NCI-H187 (cell line): Measurements from ENCODE around the gene TACR2.

Source experiments
- DNase-seq, 2 experiments: peaks; one replicate each; lab custom pipeline; 2025; lab: John Stamatoyannopoulos, UW

Gene TACR2

DNA sequence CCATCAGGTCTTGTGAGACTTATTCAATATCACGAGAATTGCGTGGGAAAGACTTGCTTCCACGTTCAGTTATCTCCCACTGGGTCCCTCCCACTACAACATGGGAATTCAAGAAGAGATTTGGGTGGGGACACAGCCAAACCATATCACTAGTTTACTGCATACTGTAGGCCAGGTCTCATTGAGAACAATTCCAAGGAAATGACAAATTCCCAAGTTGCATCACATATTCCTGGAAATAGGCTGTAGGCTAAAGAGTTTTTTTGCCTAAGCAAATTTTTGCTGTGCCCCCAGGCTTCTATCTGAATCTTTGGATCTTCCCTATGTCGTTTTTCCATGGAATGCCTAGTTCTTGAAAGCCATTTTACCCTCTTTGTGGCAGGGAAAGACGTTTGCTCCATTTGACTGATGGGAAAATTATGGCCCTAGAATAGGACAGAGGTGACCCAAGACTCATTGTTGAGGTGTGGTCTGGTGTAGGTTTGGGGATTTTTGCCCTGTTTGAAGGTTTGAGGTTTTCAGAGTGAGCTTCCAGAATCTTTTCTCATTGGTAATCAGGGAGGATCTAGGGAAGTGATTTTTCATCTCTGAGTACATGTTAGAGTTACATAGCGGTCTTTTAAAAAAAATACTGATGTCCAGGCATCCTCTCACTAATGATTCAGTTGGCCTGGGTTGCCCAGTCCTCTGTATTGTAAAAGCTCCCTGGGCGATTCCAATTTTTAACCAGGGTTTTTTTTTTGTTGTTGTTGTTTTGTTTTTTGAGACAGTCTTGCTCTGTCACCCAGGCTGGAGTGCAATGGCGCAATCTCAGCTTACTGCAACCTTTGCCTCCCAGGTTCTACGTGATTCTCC lies 44.4 kb downstream of the TACR2 start:
- DNase-seq, result no peak

DNA sequence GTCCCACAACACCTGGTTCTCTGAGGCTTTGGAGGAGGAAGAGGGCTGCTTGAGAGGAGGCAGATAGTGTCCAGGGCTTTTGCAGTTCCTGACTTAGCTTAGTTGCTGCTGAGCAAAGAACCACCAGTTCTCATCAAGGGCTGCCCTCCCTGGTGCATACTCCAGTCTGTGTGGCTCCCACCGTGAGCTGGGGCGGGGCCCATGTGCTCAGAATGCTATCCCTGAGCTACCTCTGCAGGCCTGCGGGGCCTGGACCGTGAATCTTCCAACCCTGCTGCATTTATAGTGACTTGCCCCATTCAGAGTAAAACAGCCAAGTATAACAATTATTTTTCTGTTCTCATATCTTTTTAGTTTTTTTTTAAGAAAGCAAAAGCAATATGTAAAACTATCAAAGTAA lies 49.2 kb downstream of the TACR2 start:
- DNase-seq, result no peak

DNA sequence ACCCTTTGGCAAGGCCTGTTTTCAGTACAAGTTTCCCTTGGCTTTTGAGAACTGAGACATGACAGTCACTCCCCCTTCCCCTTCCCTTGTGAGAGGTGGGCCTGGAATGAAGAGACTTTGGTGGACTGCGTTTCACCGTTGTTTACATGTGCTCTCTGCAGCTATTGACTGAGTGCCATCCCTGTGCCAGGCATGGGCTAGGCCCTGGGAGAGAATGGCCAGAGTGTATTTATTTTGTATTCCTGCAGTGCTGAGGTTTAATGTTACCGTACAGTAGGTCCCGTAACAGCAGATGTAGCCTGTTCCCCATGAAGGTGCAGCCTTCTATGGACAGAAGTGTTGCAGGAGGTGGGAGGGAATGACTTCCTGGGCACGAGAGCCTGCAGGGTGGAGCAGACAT lies 50.0 kb downstream of the TACR2 start:
- DNase-seq, result no peak

- no peak for DNase-seq
Observed at GRCh38 chr10:69364232-69364940, 52.3 kb downstream of the TACR2 start.

DNA sequence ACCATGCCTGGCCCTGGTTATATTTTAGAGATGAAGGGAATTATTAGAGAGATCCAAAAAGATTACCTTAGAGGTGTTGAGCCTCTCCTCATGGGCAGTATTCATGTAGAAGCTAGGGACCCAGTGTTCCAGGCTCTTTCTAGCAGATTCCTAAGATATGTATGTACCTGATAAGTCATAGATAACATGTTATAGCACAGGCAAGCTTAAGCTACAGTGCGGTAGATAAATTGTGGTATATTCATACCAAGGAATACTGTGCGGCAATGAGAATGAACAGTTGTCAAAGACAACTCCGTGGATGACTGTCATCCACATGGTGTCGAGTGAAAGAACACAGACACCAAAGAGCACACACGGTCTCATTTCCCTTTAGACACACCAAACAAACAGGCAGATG lies 53.1 kb downstream of the TACR2 start:
- no peak for DNase-seq

DNA sequence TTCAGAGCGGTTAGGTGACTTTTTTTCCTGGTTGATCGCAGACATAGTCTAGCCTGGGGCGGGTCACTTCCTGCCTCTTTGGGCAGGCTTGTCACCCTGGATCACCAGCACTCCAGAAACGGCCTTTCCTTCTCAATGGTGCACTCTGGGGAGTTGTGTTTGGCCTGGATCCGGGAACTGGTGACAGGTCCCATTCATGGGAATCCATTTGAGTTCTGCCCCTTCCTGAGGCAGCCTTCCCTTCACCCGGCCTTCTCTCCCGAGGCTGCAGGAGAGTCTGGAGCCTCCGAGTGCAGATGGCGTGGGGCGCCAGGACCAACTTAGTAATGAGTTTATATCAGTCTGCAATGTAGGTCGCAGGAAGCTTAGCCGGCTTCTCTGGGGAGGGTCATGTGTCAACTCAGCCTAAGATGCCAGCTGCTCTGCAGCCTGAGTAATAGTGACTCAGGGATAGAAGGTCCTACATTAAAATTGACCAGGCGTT lies 54.2 kb downstream of the TACR2 start:
- DNase-seq, result no peak

- no peak for DNase-seq
Observed at GRCh38 chr10:69361303-69361614, 55.5 kb downstream of the TACR2 start.

DNA sequence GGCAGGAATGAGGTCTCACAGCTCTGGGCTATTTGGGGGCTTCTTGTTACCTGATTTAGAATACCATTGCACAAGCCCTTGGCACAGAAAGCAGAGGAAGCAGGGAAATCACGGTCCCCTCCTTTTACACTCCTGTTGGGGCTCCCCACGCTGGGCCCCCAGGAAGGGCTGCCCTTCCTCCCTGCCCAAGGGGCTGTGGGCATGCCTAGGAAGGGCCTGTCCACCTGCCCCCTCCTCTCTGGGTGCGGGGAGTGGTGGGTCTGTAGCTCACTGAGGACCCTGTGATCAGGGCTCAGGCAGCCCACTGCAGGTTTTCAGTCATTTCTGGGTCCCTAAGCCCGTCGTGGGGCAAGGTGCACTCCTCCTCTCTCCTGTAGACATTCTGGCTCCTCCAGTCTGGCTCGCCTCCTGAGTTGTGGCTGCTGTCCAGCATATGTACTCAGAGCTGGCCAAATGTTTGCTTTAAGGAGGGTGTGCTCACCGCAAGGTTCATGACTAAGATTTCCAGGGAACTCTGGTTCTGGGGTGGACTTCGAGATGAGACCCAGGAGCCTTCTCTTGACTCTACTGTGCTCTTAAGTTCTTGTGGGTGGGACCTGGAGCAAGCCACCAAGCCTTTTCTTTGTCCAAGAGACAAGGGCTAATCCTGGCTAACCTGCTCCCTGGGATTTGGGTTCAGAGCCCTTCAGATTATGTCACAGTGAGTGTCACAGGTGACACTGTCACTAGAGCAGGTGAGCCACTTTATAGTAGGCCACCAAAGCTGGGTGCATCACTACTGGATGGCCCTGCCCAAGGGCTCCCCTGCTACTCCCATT lies 56.0 kb downstream of the TACR2 start:
- no peak for DNase-seq

- DNase-seq, result no peak
Observed at GRCh38 chr10:69359594-69359993, 57.1 kb downstream of the TACR2 start.

DNA sequence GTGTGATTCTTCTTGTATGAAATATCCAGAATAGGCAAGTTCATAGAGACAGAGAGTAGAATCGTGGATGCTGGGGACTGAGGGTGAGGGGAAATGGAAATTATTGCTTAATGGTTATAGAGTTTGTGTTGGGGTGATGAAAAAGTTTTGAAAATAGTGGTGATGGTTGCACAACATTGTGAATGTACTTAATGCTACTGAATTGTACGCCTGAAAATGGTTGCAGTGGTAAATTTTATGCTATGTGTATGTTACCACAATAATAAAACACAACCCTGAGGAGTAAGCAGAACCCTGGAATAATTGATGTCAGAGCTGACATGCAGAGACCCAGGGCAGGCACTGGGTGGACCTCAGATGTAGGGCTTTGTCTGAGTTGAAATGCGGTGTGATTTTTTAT lies 57.6 kb downstream of the TACR2 start:
- no peak for DNase-seq

DNA sequence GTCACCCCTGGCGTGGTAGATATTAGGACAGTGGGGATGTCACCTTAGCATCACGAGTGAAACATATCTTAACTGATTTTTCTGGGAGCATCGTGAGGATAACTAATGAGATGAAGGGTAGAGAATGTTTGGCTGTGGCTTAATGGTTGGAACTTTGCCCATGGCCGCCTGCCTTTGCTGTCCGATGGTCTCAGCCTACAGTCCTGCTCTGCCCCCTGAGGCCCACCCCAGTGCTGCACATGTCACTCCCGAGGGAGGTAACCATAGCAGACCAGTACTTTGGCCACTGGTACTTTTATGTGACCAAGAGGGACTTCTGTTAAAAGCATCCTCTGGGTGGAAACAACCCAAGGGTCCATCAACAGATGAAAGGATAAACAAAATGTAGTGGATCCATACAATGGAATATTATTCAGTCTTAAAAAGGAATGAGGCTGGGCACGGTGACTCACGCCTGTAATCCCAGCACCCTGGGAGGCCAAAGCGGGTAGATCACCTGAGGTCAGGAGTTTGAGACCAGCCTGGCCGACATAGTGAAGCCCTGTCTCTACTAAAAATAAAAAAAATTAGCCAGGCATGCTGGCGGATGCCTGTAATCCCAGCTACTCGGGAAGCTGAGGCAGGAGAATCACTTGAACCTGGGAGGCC lies 58.4 kb downstream of the TACR2 start:
- DNase-seq, result no peak

DNA sequence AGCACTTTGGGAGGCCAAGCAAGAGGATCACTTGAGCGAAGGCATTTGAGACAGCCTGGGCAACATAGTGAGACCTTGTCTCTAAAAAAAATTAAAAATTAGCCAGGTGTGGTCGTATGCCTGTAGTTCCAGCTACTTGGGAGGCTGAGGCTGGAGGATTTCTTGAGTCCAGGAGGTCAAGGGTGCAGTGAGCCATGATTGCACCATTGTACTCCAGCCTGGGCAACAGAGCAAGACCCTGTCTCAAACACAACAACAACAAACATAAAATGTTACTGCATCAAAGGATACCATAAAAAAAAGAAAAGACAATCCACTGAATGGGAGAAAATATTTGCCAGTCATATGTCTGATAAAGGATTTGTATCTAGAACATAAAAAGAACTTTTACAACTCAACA lies 60.5 kb downstream of the TACR2 start:
- DNase-seq, result no peak

- no peak for DNase-seq
Observed at GRCh38 chr10:69353977-69354635, 62.6 kb downstream of the TACR2 start.
